Putamen (tissue), 1 donor: Measurements from ENCODE around the gene ST8SIA6.
"Not testable (repeated sequence)": the region's sequence is repeated elsewhere in the genome, so short reads cannot be mapped to it uniquely, and the experiment has no call there.

Experiments
- DNase-seq: peaks from one replicate; pipeline ENCODE4 v3.0.0-alpha.2; 2016; ENCODE audit warnings: low spot score

The ST8SIA6 gene

DNA sequence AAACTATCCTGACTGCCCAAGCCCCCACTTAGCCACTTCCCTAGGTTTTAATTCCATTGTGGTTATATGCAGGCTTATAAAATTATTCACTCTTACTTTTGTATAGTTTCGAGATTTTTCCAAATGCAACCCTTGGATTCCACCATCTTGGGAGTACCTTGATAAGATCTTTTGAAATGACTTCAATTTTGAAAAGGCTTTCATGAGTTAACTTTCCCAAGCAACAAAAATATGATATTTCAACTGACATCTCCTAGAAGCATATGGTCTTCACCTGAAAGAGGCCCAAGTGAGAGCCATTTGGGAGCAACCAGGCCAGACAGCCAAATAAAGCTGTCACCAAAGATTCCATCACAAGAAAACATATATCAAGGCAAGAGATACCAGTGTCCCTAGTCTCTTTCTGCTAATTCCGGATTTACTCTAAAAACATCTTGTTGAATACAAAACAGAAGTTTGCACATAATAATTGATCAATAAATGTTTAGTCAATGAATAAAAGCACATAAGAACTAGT is 1.7 kb upstream of the ST8SIA6 start:
- DNase-seq = no peak

GRCh38 chr10:17455015-17455520 is 673 bp upstream of the ST8SIA6 start:
- DNase-seq = no peak

DNA sequence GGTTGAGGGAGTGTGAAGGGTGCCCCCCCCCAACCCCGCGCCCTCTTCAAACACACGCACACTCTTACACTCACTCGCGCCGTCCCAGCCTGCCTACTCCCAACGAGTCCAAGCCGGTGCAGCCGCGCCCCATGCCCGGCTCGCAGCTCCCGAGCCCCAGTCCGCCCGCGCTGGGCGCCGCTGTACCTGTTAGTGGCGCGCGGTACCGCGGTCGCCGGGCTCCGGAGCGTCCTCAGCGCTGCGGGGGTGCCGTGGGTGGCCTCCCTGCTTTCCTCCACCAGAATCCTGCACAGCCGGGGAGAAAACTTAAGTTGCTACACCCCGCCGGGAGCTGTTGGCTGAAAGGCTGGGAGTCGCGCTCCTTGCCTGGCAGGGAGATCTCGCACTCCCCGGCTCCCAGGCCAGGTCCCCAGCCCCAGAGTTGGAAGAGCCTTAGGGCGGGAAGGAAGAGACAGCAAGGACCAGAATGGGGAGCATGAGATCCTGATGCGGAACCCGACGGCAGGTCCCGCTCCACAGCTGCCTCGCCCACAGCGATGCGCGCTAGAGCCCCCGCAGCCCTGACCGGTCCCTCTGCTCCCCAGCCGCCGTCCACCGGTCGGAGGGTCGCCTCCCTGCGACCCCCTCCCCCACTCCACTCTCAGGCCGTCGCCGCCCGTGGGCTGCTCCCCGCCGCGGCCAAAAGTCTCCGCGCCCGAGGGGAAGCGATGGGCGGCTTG is 863 bp downstream of the ST8SIA6 start:
- DNase-seq = no peak

GRCh38 chr10:17453035-17453372 is 1.4 kb downstream of the ST8SIA6 start:
- DNase-seq = no peak

DNA sequence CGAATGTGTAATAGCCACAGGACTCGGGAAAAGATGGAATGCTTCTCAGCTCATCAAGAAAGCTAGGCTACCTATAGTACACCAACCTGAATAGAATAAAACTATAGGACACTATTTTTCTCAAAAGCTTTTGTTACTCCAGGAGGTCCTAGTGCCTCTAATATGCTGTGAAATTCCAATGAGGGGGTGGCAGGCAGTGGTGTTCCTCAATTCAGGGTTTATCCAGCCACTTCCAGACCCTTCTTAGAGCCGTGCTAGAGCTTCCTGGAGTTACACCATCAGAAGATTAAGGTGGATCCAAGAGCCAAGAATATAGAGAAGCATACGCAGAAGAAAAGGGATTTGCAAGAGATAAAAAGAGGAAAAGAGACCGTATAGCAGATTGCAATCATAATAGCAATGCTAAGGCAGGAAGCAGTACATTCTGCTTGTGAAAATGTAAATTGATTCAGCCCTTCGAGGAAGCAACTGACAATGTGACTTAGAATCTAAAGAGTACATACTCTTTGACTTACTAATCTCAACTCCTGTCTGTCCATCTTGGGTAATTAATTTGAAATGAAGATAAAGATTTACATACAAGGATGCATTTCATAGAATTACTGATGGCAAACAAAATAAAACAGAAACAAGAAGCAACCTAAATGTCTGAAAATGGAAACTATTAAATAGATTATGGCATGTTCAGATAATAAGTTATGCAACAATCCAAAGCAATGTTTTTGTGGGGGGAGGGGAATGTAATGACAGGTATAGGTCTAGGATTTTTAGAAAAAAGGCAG is 2.1 kb downstream of the ST8SIA6 start:
- no peak for DNase-seq

- no peak for DNase-seq
Observed at GRCh38 chr10:17450024-17450423, 4.4 kb downstream of the ST8SIA6 start.

DNA sequence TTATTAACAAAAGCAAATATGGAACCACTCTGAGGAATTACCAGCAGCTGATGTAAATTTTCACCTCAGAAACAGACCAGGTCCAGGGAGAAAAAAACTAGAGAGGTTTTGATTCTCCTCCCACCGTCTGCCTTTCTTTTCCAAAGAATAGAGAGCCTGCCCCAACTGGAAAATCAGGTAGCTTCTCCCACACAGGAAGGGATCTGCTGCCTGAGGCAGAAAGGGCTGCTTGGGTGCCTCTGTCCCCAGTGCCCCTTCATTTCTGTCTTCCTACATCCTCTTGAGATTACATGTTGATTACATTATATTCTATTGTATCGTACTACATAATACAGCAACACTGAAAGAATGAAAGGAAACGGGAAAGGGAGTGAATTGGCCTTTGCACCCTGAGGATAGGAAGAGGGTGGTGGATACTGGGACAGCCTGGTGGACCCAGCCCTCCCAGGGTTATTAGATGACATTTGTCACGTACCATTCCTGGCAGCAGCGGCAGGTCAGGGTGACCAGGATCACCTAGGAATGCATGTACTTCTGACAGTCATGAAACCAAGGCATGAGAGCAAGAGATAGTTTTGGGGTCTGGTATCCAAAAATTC is 8.9 kb downstream of the ST8SIA6 start:
- no peak for DNase-seq

DNA sequence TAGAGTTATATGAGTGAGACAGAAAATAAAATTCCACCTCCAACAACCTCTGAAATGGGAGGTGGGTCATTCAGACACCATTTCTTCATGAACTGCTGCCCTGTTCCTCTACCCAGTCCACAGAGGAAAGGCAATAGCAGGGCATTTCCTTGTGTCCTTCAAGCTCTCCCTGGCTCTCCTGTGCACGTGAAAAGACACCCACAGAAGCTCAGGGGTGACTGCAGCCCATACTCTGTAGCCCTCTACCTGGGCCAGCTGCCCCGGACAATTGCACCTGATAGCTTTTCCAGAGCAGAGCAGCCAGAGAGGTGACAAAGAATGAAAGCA is 10.0 kb downstream of the ST8SIA6 start:
- DNase-seq = no peak

DNA sequence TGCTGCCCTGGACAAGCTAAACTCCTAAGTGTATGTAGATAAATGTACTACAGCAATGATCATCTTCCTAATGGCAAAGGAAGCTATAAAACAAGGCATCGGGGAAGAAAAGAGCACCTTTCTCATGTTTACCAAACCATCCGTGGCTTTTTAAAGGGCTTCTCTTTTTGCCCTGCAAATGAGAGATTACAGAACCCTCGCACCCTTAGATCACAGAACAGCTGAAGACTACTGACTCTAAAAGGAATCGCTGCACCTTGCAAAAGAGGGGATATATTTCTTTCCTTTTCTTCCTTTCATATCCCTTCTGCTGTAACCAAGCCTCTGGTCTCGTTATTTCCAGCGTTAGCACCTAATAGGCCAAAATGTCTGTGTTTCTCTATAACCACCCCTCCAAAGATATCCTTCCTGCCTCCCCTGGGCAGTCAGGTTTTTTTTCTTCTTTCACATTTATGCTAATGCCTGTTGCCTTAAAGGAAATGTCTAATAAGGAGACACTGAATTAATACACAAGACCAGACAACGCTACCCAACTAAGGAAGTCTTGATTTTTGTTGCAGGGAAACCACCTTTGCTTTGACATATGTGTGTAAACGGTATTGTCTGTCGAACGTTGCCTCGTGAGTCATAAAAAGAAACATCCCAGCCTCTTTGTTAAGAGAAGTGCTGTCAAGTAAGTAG is 10.5 kb downstream of the ST8SIA6 start:
- no peak for DNase-seq

DNA sequence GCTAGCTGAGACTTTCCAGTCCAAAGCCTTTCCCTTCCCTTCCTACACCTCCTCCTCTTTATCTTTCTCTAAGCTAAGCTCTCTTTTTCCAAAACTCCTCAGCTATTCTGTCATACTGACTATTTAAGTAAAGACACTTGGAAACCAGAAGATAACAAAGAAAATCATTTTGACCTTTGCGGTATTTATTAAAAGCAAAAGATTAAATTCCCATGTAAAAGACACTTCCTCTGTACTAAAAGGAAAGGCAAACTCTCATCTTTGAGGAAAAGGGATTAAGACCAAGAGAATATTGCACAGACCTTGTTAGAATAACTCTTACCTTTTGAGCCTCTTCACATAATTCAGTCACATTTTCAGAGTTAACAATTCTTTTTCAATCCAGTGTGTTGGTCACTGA is 15.8 kb downstream of the ST8SIA6 start:
- no peak for DNase-seq

GRCh38 chr10:17436578-17436977 is 17.8 kb downstream of the ST8SIA6 start:
- DNase-seq = not testable (repeated sequence)

DNA sequence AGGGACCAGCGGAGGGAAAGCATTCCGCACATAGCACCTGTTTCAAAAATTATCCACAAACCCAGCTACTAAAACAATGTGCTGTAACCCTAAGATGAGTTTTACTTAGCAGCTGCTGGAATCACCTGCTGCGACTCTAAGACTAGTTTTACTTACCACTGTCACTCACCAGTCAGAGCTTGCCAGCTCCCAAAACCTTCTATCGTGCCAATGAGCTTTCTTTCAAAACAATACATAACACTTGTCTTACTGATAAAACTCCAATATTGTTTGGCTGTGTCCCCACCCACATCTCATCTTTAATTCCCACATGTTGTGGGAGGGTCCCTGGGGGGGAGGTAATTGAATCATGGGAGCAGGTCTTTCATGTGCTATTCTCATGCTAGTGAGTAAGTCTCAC is 18.4 kb downstream of the ST8SIA6 start:
- no peak for DNase-seq

DNA sequence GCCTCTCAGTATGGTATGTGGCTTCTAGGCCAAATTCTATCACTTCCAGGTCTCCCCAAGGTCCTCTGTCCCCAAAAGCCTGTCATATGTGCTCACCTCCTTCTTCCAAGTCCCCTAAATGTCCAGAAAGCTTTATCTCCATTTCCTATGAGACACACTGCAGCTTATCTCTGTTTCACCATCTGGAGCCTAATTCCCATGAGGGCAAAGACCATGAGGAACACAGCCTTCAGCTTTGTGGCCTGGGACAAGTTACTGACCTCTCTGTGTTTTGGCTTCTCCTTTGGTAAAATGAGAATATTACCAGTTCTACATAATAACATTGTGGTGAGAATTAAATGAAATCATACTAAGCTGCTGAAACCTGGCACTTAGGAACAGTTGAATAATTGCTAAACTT is 19.2 kb downstream of the ST8SIA6 start:
- DNase-seq = no peak

DNA sequence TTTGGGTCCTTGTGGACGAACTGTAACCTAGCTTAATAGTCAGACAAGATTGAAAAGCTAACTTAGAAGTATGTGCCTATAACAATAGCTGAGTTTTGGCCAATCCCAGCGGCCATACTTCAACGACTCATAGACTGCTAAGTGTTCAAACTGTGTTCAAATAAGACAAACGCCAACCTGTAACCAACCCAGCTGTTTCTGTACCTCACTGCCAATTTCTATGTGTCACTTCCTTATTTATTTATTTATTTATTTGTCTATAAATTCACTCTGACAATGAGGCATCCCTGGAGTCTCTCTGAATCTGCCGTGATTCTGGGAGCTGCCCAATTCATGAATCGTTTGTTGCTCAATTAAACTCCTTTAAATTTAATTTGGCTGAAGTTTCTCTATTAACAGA is 21.7 kb downstream of the ST8SIA6 start:
- no peak for DNase-seq

DNA sequence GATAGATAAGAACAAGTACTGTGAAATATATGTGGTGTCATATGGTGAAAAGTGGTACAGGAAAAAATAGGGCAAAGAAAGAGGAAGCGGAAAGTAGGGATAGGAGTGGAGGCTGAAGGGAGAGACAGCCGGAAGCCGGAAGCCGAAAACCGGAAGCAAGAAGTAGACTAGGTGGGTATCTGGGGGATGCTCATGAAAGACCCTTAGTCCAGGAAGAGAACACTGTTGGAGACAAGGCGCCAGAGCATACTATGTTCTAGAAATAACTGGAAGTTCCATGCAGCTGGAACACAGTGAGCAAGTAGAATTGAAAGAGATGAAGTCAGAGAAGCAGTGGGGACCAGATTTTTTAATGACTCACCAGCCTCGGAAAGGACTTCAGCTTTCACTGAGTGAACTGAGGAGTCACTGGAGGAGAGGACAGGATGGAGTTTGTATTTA is 22.5 kb downstream of the ST8SIA6 start:
- no peak for DNase-seq

- peak; percentile 57 for DNase-seq
Observed at GRCh38 chr10:17430647-17431355, 23.6 kb downstream of the ST8SIA6 start.

DNA sequence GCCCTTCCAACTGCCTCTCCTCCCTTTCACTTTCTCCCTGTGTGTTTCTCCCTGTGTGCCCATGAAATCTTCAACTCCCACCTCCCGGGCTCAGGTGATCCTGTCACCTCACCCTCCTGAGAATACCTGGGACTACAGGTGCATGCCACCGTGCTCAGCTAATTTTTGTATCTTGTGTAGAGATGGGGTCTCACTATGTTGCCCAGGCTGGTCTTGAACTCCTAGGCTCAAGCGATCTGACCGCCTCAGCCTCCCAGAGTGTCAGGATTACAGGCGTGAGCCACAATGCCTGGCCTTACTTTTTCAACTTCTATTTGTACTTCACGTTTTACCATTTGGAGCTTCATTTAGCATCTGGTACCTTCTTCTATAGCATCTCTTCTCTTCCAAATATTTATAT is 24.9 kb downstream of the ST8SIA6 start:
- DNase-seq = no peak

DNA sequence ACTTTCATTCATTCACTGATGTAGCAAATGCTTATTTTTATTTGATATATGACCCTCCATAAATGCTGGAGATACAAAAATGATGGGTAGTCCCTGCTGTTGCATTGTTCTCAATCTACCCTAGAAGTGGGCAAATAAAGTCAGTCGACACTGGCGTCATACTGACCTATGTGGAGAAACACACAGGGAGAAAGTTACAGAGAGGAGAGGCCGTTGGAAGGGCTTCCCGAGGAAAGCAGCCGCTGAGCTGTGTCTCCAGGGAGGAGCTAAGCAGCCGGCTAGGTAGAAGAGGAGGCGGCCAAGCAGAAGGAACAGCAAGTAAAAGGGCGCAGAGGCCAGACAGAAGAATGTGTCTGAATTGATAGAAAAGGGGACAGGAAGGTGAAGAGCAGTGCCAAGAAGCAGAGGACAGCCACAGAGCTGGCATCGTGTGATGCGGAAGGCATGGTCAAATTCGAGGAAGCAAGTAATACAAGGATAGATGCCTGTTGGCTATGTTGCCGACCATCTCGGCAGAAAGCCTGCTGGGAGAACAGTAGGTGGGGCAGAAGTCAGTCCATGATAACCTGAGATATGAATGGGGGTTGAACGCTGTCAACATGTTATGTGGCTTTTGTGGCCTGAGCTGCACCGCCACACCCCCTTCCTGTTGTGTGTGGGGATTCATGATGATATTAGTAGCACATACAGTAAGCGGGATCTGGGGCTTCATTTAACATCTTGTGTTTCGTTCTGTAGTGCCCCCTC is 25.9 kb downstream of the ST8SIA6 start:
- no peak for DNase-seq

GRCh38 chr10:17427666-17428350 is 26.6 kb downstream of the ST8SIA6 start:
- no peak for DNase-seq

- no peak for DNase-seq
Observed at GRCh38 chr10:17427201-17427600, 27.2 kb downstream of the ST8SIA6 start.
